GM19099 (cell line): ENCODE data around the gene TOMM7.

Source experiments
- POLR2A ChIP-seq: IDR thresholded peaks from 3 replicates; pipeline ENCODE4 v1.6.1; 2011; ENCODE audit warnings: low read depth; ENCODE audit not compliant: insufficient read length; ENCODE audit errors: extremely low read depth

The TOMM7 gene

DNA sequence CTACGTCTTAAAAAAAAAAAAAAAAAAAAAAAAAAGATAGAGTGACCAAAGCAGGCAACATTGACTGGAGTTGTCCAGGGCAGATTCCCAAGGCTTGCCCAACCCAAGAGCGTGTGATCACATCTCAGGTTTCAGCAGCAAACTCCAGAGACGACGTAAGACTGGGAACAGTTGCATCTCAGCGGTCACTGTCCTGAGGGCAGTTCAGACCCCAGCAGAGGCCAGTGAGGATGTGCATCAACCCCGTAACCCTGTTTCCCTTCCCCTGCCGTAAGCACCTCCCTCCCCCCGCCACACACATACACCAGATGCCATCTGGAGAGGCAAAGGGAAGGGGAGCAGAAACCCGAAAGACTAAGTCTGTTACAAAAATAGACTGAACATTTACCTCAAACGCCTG, 19.3 kb upstream of the TOMM7 start:
- no peak for TF ChIP-seq POLR2A

DNA sequence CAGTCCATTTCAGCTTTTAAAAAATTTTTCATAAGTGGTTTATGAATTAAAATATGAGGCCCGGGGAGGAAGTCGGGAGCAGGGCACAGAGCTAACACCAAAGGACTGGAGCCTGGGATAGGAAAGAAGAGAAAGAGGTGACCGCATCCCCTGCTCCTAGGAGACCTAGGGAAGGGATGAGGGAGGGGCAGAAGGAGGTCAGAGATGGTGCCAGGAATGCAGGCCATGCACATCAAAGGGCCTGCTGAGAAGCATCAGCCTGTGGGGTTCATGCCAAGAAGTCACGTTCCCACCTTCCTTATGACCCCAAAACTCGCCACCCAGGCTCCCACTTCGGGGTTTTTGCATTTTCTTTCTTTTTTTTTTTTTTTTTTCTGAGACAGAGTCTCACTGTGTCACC, 14.7 kb upstream of the TOMM7 start:
- no peak for TF ChIP-seq POLR2A

GRCh38 chr7:22833957-22834356, 11.3 kb upstream of the TOMM7 start:
- TF ChIP-seq POLR2A: no peak

DNA sequence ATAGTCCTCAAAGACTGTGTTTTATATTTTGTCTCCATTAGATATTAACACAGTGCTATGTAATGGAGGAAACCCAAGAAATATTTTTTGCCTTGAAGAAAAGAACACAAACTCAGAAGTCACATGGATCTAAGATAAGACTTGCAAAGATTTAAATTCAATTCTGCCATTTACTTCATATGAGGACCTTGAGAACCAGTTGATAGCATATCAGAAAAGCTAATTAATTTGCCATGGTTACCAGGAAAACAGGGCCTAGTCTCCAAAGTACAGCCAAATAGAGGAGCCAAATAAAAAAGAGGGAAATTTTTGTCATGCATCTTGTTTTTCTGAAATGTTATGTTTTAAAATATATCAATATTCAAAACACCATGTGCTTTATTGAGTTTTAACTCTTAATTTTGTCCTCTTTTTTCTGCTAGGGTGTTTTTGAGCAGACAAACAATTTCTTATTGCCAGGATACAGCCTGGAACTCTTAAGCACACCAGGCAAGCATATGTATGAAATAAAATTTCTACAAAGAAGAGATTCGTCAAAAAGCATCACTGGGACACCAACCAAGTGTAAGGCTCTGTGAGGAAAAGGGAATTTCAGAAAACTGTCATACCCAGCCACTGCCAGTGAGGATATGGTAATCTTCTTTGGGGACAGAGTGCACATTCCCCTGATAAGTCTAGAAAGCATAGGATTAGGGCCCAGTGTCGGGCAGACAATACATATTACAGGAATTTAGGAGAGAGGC, 10.6 kb upstream of the TOMM7 start:
- no peak for TF ChIP-seq POLR2A

DNA sequence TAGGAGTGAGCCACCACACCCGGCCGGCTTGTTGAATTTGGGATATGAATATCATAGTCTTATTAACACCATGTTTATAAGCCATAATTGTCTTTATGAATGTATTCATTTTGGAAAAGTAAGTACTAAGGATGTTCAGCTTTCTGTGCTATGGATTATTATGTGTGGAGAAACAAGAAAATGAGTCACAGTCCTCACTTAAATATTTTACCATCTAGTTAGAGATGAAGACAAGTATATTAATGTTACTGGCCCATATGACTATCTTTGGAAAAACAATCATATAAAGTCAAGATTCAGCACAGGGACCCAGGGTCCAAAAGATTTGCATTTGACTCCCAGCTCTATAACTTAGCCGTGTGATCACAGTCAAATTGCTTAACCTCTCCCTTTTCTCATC, 9.8 kb upstream of the TOMM7 start:
- TF ChIP-seq POLR2A: no peak

- no peak for TF ChIP-seq POLR2A
Measured at GRCh38 chr7:22831602-22832305, 9.1 kb upstream of the TOMM7 start.

- TF ChIP-seq POLR2A: no peak
Measured at GRCh38 chr7:22827563-22827962, 4.9 kb upstream of the TOMM7 start.

DNA sequence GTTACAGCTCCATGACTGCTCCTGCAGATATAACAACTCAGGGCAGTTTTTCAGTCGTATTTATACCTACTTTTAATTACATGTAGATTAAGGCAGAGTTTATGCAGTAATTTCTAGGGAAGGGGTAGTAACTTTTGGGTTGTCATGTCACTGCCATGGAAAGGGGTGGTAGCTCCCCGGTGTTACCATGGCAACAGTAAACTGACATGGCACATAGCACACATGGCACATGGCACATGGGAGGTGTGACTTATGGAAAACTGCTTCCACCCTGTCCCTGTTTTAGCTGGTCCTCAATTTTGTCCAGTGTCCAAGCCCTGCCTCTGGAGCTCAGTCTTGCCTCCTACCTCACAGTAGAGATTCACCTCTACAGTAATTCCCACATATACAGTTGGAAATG, 3.9 kb upstream of the TOMM7 start:
- TF ChIP-seq POLR2A: no peak

DNA sequence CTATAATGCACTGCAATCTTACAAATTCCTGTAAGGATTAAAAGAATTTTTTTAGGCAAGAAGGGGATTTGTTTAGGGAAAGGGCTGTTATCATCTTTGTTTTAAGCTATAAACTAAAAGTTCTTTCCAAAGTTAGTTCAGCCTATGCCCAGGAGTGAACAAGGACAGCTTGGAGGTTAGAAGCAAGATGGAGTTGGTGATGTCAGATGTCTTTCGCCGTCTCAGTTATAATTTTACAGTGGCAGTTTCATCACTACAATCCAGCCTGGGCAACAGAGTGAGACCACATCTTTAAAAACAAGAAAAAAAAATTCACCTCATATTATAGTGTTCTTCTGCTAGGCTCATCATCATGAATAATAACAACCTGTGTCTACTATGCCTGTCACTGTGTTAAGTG, 2.1 kb upstream of the TOMM7 start:
- TF ChIP-seq POLR2A: no peak

DNA sequence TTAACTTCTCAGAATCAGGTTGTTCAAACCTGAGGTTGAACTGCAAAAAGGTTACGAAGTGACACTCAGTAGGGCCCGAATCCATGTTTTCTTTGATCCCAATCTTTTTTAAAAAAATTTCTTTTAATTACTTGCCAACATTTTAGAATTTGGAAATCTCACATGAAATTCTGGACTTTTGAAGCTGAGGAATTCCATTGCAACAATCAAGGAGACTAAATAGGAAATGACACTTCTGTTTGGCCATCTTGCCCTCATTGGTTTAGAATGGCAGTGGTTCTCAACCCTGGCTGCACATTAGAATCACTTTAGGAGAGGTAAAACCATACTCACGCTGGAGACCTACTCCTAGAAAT, 471 bp upstream of the TOMM7 start:
- no peak for TF ChIP-seq POLR2A

- no peak for TF ChIP-seq POLR2A
Measured at GRCh38 chr7:22821702-22822485, 755 bp downstream of the TOMM7 start.

DNA sequence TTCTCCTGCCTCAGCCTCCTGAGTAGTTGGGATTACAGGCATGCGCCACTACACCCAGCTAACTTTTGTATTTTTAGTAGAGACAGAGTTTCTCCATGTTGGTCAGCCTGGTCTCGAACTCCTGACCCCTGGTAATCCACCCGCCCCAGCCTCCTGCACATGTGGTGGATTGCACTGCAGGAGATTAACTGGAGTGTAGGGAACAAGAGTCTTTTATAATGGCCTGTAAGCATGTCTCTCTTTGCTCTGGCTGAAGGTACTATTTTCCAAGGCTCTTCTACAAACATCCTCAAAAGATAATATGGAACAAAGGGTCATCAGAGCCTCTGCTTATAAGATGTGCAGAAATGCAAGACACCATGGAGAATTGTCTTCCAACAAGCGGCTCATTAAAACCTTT, 3.2 kb downstream of the TOMM7 start:
- TF ChIP-seq POLR2A: no peak

- no peak for TF ChIP-seq POLR2A
Measured at GRCh38 chr7:22814261-22815208, 8.1 kb downstream of the TOMM7 start.

DNA sequence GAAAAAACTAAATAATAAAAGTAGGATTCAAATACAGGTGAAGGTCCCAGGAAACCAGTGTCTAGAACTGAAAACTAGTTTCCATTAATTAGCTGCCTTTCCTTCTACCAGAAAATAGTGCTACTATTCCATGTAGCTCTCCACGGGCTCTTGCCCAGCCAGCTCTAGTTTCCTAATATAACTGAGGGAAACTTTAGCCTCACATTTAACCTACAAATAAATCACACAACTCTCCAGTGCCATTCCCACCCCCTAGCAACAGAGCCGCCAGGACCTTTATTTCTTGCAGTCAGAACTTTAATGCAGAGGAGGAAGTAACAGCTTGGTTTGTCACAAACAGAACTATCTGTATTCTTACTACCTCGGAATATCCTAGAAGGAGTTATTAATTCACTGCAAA, 10.3 kb downstream of the TOMM7 start:
- TF ChIP-seq POLR2A: no peak
